ENCODE measurements around the gene TRIM26.

DNA sequence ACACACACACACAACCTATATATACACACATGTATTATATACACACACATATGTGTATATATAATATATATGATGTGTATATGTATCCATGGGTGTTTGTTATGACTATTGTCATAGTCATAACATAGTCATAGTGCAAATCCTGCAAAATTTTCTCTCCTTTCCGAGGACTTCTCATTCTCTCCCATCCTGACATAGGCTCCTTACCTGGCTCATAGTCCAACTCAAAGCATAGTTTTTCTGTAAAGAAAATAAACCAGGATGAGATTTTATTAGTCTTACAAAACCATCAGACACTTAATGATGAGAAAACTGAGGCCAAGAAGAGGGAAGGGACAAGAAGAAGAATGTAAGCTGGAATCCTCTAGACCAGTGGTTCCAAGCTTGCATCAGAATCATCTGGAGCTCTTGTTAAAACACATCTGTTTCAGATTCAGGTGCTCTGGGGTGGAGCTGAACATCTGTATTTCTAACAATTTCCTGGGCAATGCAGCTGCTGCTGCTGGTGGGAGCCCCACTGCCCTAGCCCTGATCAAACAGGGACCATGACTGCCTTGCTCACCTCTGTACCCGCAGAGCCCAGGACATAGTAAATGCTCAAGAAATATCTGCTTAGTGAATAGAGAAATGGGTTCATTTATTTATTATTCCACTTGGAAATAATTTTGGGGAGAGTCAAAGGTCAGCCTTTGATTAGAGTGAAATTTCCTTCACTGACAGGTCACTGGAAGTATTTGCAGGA is 57.5 kb downstream of the TRIM26 start:
- TF ChIP-seq, protein P1, sequence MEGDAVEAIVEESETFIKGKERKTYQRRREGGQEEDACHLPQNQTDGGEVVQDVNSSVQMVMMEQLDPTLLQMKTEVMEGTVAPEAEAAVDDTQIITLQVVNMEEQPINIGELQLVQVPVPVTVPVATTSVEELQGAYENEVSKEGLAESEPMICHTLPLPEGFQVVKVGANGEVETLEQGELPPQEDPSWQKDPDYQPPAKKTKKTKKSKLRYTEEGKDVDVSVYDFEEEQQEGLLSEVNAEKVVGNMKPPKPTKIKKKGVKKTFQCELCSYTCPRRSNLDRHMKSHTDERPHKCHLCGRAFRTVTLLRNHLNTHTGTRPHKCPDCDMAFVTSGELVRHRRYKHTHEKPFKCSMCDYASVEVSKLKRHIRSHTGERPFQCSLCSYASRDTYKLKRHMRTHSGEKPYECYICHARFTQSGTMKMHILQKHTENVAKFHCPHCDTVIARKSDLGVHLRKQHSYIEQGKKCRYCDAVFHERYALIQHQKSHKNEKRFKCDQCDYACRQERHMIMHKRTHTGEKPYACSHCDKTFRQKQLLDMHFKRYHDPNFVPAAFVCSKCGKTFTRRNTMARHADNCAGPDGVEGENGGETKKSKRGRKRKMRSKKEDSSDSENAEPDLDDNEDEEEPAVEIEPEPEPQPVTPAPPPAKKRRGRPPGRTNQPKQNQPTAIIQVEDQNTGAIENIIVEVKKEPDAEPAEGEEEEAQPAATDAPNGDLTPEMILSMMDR (IDR thresholded peaks at IDR 0.05) = no peak
- TF ChIP-seq POLR2A (IDR thresholded peaks at IDR 0.05) = no peak
